Left cardiac atrium (tissue), 2 donors: ENCODE measurements around the gene EGLN2. TPM values are rescaled to one million over a fixed set of nuclear protein-coding genes. Genes with fewer than 3 reads are reported as not detected.

Experiments
- total RNA-seq, 2 donors: library from RNA; stranded (reverse); fragmentation: NEBNext Ultra II Directional; extraction: Animal tissue kit (Norgen Biotek cat#: 25700); gene quantifications; one replicate each; pipeline ENCODE4 v1.2.1, GENCODE V29; 2021
- donor health status: DM: no; HTN: yes; CAD: no; lungs with severe emphysema.
- donor health status: DM: yes; HTN: yes; CAD: no.

The EGLN2 gene
- total RNA-seq, 2 donors from 2014 or later, result 66.7 to 67.5 TPM

Other genes with a start within 250 kb of the EGLN2 start
- gene SHKBP1, start 222.3 kb upstream of the EGLN2 start, total RNA-seq, result 10 to 100 TPM; 23.5 to 24.4 TPM
- gene LTBP4, start 197.8 kb upstream of the EGLN2 start, total RNA-seq, result 100 to 1,000 TPM; 272 to 361 TPM
- gene NUMBL, start 108.5 kb upstream of the EGLN2 start, total RNA-seq, result 10 to 100 TPM; 17.6 to 24.6 TPM
- gene COQ8B, start 82.3 kb upstream of the EGLN2 start, total RNA-seq, result 10 to 100 TPM; 20.1 to 32.0 TPM
- gene ITPKC, start 82.1 kb upstream of the EGLN2 start, total RNA-seq, result 10 to 100 TPM; 12.4 to 17.6 TPM
- gene ACTMAP, start 48.7 kb upstream of the EGLN2 start, total RNA-seq, result 1 to 10 TPM; 4.2 to 6.2 TPM
- gene SNRPA, start 48.0 kb upstream of the EGLN2 start, total RNA-seq, result 10 to 100 TPM; 23.1 to 34.9 TPM
- 1 to 10 TPM in 1 of 2 donors, under 1 TPM in 1; 0.97 to 1.8 TPM for gene MIA, start 23.7 kb upstream of the EGLN2 start, total RNA-seq
- gene RAB4B, start 20.9 kb upstream of the EGLN2 start, total RNA-seq, result 10 to 100 TPM; 15.9 to 17.5 TPM
- not detected for gene CYP2A6, start 51.3 kb downstream of the EGLN2 start, total RNA-seq
- gene CYP2A7, start 83.0 kb downstream of the EGLN2 start, total RNA-seq, result not detected
- gene CYP2B6, start 192.1 kb downstream of the EGLN2 start, total RNA-seq, result under 1 TPM in 1 of 2 donors, not detected in 1; 0.12 TPM